HG03575 (cell line): ENCODE results near the gene TBX4.

ENCODE experiments used
- ATAC-seq: cut with Tn5 transposase; IDR thresholded peaks from one replicate; pipeline ENCODE4 v1.9.1; 2021; ENCODE audit not compliant: unreplicated experiment, insufficient number of reproducible peaks, low FRiP score; ENCODE audit errors: extremely low read depth

The TBX4 gene

DNA sequence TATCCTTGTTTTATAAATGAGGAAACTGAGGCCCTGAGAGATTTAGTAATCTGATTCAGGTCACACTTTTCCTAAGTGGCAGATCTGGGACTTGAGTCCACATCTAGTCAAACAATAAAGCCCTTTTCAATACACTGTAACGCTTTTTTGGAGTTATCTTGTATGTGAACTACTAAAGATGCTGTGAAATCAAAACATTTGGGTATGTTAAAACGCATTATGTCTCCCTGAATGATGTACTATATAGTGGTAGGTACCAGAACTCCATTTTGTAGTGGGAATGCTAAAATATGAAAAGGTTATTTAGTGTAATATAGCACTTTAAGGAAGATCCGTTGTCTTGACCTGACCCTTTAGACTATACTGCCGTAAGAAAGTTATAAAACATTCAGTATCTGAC is 81.6 kb downstream of the TBX4 start:
- no peak for ATAC-seq

DNA sequence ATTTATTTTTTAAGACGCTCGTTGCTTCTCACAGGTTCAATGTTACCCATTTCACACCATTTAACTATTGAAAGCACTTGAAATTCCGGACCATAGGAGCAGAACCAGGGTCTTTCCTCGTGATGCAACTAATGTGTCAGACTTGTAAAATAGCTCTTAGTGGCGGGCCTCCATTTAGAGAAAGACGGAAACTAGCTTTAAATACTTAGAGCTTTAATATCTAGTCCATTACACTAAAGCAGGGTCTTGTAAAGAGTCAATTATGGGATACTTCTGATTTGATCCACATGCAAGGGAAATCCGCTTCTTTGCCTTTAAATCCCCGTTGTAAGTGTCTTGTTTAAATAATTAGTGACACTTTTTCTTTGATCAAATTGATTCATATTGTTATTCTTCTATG is 82.2 kb downstream of the TBX4 start:
- ATAC-seq, result no peak
